K562 (cell line): Measurements from ENCODE around the gene SLC28A1. TPM values are rescaled to one million over a fixed set of nuclear protein-coding genes. Genes with fewer than 3 reads are reported as not detected.

Experiments used
- CREM ChIP-seq: IDR thresholded peaks from 2 replicates; pipeline ENCODE4 v1.6.1; 2014; ENCODE audit warnings: antibody characterized with exemption, low read depth
- FOXM1 ChIP-seq, 2 experiments: fragments of 450-650 bp in 1 of 2; sonication (generic) in 1 of 2; formaldehyde crosslinking in 1 of 2; IDR thresholded peaks; 2 replicates each; pipeline versions ENCODE4 v1.6.1 to v1.9.0; 2017 to 2022; ENCODE audit warnings: low read depth in 2 of 2, mild to moderate bottlenecking in 2 of 2, missing genetic modification reagents in 1 of 2, moderate library complexity in 1 of 2
- HDAC8 ChIP-seq: fragments of 450-650 bp; IDR thresholded peaks from 2 replicates; pipeline ENCODE4 v1.6.1; 2016; ENCODE audit warnings: mild to moderate bottlenecking, missing genetic modification characterization, moderate library complexity, missing compliant biosample characterization
- MTA2 ChIP-seq: fragments of 450-650 bp; IDR thresholded peaks from 2 replicates; pipeline ENCODE4 v1.6.1; 2016; ENCODE audit warnings: low read depth
- NRF1 ChIP-seq, 2 experiments: fragments of 450-650 bp; IDR thresholded peaks in 1 of 2; conservative IDR thresholded peaks in 1 of 2; 2 replicates each; pipeline ENCODE4 v1.6.1; 2014; ENCODE audit warnings: mild to moderate bottlenecking in 2 of 2
- RREB1 ChIP-seq: fragments of 250-450 bp; sonication (Bioruptor Pico); IDR thresholded peaks from 2 replicates; pipeline ENCODE4 v1.4.0; 2020
- STAT5A ChIP-seq: IDR thresholded peaks from 2 replicates; pipeline ENCODE4 v1.6.1; 2012; ENCODE audit warnings: low read length, inconsistent platforms, borderline replicate concordance
- UBTF ChIP-seq, 2 experiments: IDR thresholded peaks; 2 replicates each; pipeline ENCODE4 v1.6.1; 2012; ENCODE audit warnings: improper control_type of control experiment in 2 of 2, low read depth in 2 of 2, low read length in 2 of 2, borderline replicate concordance in 1 of 2
- USF2 ChIP-seq: sonication (generic); formaldehyde crosslinking; IDR thresholded peaks from 2 replicates; pipeline ENCODE4 v1.5.0; 2020; ENCODE audit warnings: missing genetic modification reagents
- ZBTB2 ChIP-seq: fragments of 450-650 bp; IDR thresholded peaks from 2 replicates; pipeline ENCODE4 v1.6.1; 2016; ENCODE audit warnings: antibody characterized with exemption
- ZNF124 ChIP-seq: sonication (generic); formaldehyde crosslinking; IDR thresholded peaks from 2 replicates; pipeline ENCODE4 v1.8.1; 2022; ENCODE audit warnings: missing genetic modification reagents
- ZNF589 ChIP-seq: fragments of 200-800 bp; sonication (Bioruptor generic); IDR thresholded peaks from 2 replicates; pipeline ENCODE4 v1.6.1; 2016; ENCODE audit warnings: low read depth, missing genetic modification characterization, missing compliant biosample characterization
- polyA plus RNA-seq, 8 experiments: library from polyadenylated mRNA; depleted of rRNA in 4 of 8; stranded (reverse) in 5 of 8; unstranded in 3 of 8; fragments of >200 nt; fragmentation: Nextera tagmentation in 2 of 8; fragmentation: Illumina TruSeq in 1 of 8; extraction: Ambion mirVana in 2 of 8; extraction: Trizol in 1 of 8; gene quantifications; 2 replicates each; pipeline versions ENCODE4 v1.2.1 to v1.2.3, GENCODE V29; 2011 to 2014; ENCODE audit warnings: inconsistent platforms in 1 of 8, missing spikeins in 1 of 8
- total RNA-seq, 7 experiments: library from RNA; depleted of rRNA in 6 of 7; stranded (reverse); fragments of >200 nt in 6 of 7; fragmentation: Illumina TruSeq in 2 of 7; extraction: Trizol in 2 of 7; gene quantifications; 2 replicates each; pipeline versions ENCODE4 v1.2.1 to v1.2.3, GENCODE V29; 2011 to 2021; ENCODE audit warnings: low replicate concordance in 1 of 7
- TF ChIP-seq, protein P1 (sequence below): fragments of 450-650 bp; IDR thresholded peaks from 2 replicates; pipeline ENCODE4 v1.6.1; 2016; ENCODE audit warnings: borderline replicate concordance

SLC28A1 gene
- total and polyA plus RNA-seq, 9 of the 15 experiments (the other 6 are each of a cell fraction or from before 2014, with no cell fraction given): 0.04 TPM; not detected in 8

- TF ChIP-seq, protein P1, sequence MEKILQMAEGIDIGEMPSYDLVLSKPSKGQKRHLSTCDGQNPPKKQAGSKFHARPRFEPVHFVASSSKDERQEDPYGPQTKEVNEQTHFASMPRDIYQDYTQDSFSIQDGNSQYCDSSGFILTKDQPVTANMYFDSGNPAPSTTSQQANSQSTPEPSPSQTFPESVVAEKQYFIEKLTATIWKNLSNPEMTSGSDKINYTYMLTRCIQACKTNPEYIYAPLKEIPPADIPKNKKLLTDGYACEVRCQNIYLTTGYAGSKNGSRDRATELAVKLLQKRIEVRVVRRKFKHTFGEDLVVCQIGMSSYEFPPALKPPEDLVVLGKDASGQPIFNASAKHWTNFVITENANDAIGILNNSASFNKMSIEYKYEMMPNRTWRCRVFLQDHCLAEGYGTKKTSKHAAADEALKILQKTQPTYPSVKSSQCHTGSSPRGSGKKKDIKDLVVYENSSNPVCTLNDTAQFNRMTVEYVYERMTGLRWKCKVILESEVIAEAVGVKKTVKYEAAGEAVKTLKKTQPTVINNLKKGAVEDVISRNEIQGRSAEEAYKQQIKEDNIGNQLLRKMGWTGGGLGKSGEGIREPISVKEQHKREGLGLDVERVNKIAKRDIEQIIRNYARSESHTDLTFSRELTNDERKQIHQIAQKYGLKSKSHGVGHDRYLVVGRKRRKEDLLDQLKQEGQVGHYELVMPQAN: no peak
- TF ChIP-seq USF2 (CRISPR knock-in tag) (no peak), RREB1 (CRISPR knock-in tag) (no peak), ZNF124 (CRISPR knock-in tag) (no peak), ZNF589 (CRISPR knock-in tag) (no peak), NRF1 (conservative IDR thresholded peaks at IDR 0.05 in 1 of 2, IDR thresholded peaks at IDR 0.05 in 1 of 2) (peak; percentile 58; a peak in 2 of 4 replicates), CREM (peak; percentile 69), FOXM1 (IDR thresholded peaks at IDR 0.05; ENCODE audit: low read depth) (peak; percentile 69), FOXM1 (CRISPR knock-in tag; IDR thresholded peaks at IDR 0.05; ENCODE audit: low read depth) (no peak), UBTF (IDR thresholded peaks at IDR 0.05; ENCODE audit: borderline replicate concordance in 1 of 2, low read depth in 2 of 2, low read length in 2 of 2) (0 out of 4 replicates have a peak, but pooled peaks of 1 of the 2 experiments have one; percentile 50), STAT5A (peak; percentile 78), MTA2 (peak; percentile 84), HDAC8 (tag) (no peak), ZBTB2 (peak; percentile 34; the same call in 1 of the 2 replicates)
These were observed 66.2 kb downstream of the SLC28A1 start (continued) for GRCh38 chr15:84950570-84951111.
